Measurements from ENCODE around the gene FOXL1.

The FOXL1 gene

GRCh38 chr16:86578061-86578599 lies at the start of gene FOXL1:
Gene FOXL1 (plus strand): TSS chr16:86578549. CDS start chr16:86578724, 175 bp downstream.
- peak within 1 kb of the TSS; percentile 75 for H3K27ac ChIP-seq
- no peak for DNase-seq (ENCODE audit: low read depth, low spot score)

GRCh38 chr16:86529160-86529559 lies 49.2 kb upstream of the FOXL1 start:
- no peak for DNase-seq (ENCODE audit: low read depth, low spot score)
- H3K27ac ChIP-seq = no peak overlapping the region

- DNase-seq (ENCODE audit: low read depth, low spot score) = no peak
- H3K27ac ChIP-seq = no peak overlapping the region
These were observed 47.8 kb upstream of the FOXL1 start for GRCh38 chr16:86530251-86531190.

DNA sequence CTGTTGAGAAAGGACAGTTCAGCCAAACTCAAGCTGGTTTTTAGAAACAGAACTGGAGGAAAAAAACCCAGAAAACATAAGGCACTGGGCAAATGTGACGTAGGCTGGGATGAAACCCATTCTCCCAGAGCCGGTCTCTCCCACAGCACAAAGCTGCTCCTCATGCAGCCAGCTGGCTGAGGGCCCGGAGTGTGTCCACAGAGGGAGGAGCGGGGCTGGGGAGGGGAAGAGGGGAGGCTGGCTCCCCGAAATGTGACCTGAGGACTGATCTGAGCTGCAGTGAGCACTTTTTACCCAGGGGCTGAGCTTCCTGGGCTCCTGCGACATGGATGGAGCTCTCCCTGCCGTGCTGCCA lies 47.2 kb upstream of the FOXL1 start:
- DNase-seq (ENCODE audit: low read depth, low spot score) = no peak
- no peak overlapping the region for H3K27ac ChIP-seq

DNA sequence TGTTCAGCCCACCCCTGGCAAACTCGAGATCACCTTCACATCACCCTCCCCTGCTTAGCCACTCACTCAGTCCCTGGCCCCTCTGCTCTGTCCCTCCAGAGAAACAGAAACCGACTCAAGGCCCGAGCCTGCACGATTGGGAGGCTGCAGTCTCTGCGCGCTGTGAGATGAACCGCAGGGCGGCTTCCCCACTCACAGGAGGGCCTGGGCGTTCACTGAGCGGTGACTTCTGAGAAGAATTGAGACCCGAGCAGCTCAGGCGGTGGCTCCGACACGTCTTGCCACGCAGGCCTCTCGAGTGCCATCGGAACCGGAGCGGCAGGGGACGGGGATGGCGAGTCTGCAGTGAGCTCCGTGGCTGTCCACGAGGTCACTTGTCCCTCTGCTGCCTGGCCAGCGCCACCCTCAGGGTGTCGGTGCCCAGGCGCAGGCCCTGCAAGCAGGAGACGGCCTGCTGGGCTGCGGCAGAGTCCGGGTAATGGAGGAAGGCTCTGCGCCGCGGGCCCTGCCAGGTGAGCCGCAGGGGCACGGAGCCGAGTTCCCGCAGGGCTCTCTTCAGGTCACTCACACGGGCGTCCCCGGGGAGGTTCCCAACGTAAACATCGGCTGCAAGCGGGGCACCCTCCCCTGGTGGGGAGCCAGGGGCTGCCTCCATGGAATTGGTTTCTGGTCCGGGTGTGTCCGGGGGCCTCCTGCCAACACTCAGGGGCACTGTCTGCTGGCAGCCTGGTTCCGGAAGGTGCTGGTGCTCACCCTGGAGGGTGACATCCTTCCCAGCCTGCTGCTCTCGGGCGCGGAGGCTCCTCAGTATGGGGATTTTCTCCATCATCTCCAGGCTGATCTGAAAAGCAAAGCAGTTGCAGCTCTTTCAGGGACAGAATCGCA lies 46.5 kb upstream of the FOXL1 start:
- no peak overlapping the region for H3K27ac ChIP-seq
- no peak for DNase-seq (ENCODE audit: low read depth, low spot score)

DNA sequence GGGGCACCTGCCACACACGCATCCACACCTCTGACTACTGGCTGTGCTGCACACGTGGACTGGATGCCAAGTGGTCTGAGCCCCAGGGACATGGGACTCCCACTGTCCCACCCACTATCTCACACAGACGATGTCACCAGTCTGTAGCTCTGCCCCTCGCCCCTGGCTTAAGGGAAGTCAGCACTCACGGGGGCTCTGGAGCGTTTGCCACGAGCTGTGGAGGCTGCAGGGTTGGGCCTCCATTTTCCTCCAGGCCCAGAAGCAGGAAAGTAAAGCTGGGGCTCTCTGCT lies 45.9 kb upstream of the FOXL1 start:
- no peak overlapping the region for H3K27ac ChIP-seq
- DNase-seq (ENCODE audit: low read depth, low spot score) = no peak

- DNase-seq (ENCODE audit: low read depth, low spot score) = no peak
- H3K27ac ChIP-seq = no peak overlapping the region
These were observed 45.3 kb upstream of the FOXL1 start for GRCh38 chr16:86533076-86533475.

- no peak overlapping the region for H3K27ac ChIP-seq
- DNase-seq (ENCODE audit: low read depth, low spot score) = no peak
These were observed 44.5 kb upstream of the FOXL1 start for GRCh38 chr16:86533767-86534351.

DNA sequence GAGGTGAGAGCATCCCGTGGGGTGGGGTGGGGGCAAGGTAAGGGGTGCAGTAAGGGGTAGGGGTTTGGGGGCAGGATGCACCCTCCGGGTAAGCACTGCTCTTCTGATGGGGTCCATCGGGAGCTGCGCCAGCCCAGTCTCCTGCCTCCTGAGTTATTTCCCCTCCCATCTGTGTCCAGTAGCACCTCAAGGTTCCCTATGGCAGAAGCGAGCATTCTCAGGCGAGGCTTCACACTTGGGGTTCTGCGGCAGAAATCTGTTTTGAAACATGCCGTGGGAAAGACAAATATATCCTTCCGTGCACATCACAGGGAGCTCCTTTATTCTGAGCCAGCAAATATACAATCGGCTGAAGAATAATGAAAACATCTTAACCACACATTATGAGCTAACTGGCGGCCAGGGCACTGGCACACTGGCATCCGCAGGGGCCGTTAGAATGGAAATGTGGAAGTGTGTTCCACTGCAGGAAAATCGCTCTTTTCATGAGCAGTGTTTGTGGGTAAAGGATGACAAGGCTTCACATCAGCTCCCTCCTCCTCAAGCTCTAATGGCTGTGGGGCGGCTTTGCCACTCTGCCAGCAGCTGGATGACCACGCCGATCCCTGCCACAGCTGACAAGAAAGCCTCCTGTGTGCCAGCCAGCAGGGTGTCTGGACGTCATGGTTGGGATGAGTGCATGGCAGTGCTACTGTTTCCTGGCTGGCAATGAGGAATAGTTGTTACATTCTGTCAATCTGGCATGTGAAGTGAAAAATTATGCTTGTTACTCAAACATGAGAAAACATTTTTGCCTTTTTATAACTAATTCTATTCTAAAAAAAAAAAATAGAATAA lies 43.4 kb upstream of the FOXL1 start:
- H3K27ac ChIP-seq = no peak overlapping the region
- no peak for DNase-seq (ENCODE audit: low read depth, low spot score)

DNA sequence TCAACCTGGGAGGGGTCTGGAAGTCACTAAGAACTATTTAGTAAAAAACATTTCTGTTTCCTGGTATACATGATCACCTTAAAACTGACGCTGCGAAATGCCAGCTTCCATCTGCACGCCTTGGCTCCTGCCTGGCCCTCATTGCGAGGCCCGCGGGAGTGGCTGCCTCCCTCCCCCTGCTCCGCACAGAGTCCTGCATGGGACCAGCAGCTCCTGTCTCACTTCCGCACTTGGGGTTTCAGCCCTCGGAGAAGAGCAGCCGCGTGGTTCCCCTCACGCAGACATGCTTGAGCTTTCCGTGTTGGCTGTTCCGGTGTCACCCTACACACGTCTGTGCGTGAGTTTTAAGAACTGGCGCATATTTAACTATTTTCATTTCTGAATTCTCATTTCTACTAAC lies 41.7 kb upstream of the FOXL1 start:
- no peak for DNase-seq (ENCODE audit: low read depth, low spot score)
- H3K27ac ChIP-seq = no peak overlapping the region

- H3K27ac ChIP-seq = no peak overlapping the region
- DNase-seq (ENCODE audit: low read depth, low spot score) = no peak
These were observed 40.9 kb upstream of the FOXL1 start for GRCh38 chr16:86537486-86537885.

DNA sequence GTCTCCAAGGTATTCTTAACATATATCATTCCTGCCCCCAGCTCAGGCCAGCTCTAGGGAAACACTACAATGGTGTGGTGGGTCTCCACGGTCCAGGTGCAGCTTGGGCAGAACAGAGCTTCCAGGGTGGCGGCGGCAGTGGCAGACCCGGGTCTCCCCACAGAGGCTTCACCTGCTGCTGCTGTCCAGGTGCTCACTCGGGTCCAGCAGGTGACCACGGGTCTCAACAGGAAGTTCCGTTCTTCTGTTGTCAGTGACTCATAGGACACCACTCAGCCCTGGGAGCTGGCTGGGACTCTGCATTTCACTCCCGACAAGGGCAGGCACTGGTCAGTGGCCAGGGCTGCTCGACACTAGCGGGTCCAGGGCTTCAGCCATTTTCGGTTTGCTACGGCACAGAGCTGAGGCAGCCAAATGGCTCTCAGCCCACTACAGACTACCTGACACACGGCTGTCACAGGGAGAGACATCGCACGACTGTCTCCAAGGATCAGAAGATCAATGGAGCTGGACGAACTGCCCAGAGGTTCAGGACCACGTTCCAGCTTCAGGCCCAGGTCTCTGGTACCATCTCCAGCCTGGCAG lies 40.1 kb upstream of the FOXL1 start:
- no peak overlapping the region for H3K27ac ChIP-seq
- no peak for DNase-seq (ENCODE audit: low read depth, low spot score)

DNA sequence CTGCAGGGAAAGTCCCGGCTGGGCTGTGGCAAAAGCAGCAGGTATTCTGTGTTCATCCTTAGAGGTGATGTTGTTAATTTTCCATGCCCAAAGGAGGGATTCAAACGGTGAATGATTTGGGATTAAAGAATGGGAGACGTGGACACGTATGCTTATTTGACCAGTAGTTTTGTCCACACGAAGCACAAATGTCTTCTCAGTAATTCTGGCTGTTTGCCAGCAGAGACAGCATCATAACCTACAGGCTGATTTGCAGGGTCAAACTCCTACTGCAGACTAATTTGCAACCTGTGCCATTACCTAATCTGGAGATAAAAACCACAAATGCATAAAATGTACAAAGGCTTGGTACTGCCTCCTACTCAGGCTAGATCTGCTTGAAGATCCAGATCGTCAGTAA lies 37.5 kb upstream of the FOXL1 start:
- no peak overlapping the region for H3K27ac ChIP-seq
- no peak for DNase-seq (ENCODE audit: low read depth, low spot score)

GRCh38 chr16:86541560-86541959 lies 36.8 kb upstream of the FOXL1 start:
- DNase-seq (ENCODE audit: low read depth, low spot score) = no peak
- H3K27ac ChIP-seq = no peak overlapping the region

GRCh38 chr16:86542756-86543750 lies 35.3 kb upstream of the FOXL1 start:
- no peak for DNase-seq (ENCODE audit: low read depth, low spot score)
- no peak overlapping the region for H3K27ac ChIP-seq

GRCh38 chr16:86545481-86545880 lies 32.9 kb upstream of the FOXL1 start:
- DNase-seq (ENCODE audit: low read depth, low spot score) = no peak
- no peak overlapping the region for H3K27ac ChIP-seq

DNA sequence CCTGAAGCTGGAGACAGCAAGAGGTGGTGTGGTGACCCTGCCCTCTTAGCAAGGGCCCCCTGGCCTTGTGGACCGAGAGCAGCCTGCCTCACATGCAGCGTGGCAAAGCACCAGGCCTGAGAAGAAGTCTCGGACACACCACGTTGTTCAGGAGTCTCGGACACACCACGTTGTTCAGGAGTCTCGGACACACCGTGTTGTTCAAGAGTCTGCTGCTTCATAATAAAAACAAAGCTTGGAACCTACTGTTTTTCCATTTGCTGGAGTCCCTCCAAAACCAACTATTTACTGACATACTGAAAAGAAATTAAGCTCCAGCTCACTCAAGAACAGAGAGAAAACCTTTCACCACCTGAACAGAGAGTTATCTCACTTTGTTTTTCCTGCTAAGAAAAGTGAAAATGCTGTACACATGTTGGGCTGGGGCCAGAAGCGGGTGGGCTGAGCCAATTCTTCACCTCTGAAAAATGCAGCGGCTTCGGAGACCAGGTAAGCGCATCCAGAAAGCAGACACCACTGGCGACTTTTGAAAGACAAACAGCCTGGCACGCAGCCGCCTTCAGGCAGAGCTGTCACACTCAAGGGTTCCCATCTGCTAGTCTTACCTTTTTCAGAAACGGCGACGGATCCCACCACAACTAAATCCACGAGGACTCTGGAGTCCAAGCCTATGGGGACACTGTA lies 32.3 kb upstream of the FOXL1 start:
- no peak overlapping the region for H3K27ac ChIP-seq

DNA sequence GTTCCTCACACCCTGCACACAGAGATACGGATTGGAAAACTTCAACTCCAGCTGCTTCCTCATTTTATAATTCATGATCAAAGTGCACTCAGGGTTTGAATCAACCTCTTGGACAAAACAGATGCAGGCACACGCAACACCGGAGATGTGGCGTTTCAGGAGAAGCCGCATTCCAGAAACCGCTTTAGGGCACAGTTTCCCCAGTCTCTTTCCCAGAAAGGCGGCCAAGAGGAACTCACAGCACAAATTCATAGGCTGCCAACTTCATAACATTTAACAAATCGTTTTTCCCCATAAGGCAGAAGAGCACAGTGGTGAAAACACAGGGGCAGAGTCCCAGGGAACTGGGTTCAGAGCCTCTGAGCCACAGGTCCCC lies 31.7 kb upstream of the FOXL1 start:
- DNase-seq (ENCODE audit: low read depth, low spot score) = no peak
- H3K27ac ChIP-seq = no peak overlapping the region

More for the DNA sequence above, 32.3 kb upstream of the FOXL1 start:
- no peak for DNase-seq (ENCODE audit: low read depth, low spot score)

Data from epithelial cell of prostate (primary cell).